Stimulated activated CD8-positive, alpha-beta memory T cell treated with anti-CD3 and anti-CD28 coated beads, Interleukin-15, amount 100 ng/mL, for 1 hour (primary cell): Measurements from ENCODE around the gene PSMD10.

ENCODE experiments used
- DNase-seq: peaks from one replicate; pipeline ENCODE4 v3.0.0-alpha.2; 2020; ENCODE audit warnings: low read depth

Gene PSMD10

DNA sequence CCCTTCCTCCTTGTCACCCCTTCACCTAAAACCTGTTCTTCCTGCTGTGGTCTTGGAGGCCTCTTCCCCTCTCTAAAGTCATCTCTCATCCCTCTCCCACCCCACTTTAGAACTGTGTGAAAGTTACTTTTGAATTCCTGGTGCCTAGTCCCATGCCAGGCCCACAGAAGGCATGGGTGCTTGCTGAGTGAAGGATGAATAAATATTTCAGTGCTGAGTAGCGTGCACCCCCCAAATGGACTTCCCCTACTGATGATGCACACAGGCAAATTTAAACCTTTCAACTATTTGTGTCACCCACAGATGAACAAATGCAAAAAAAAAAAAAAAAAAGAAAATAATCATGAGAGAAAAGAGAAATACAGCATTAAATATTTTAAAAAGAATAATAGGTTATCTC is 19.8 kb downstream of the PSMD10 start:
- no peak for DNase-seq

DNA sequence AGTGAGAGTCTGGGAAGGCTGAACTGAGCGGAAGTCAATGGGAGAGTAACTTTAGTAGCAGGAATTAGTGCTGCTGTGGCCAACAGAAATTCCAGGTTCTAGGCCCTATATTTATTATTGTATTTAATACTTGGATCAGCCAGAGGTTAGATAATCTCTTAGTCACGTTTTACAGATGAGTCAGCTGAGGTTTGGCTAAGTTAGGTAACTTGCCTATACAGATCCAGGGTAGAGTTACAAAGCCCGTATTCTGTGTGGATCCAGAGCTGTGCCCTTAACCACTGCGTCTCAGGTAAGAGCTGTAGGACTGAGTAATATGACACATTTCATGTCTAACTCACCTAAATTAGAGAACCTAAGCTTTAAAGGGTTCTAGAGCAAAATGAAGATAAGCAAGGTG is 20.5 kb downstream of the PSMD10 start:
- no peak for DNase-seq

DNA sequence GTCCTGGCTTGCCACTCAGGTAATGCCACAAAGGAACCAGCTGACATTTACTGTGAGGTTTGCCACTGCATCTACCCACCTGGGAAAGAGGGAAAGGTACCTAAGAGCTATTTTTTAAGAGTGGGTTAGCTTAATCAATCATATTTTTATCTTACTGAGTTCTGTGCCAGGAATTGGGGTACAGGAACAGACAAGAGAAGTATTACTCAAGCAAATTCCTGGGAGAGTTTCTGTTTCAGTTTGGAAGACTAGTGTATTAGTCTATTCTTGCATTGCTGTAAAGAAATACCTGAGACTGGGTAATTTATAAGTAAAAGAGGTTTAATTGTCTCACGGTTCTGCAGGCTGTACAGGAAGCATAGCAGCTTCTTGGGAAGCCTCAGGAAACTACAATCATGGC is 23.2 kb downstream of the PSMD10 start:
- no peak for DNase-seq

DNA sequence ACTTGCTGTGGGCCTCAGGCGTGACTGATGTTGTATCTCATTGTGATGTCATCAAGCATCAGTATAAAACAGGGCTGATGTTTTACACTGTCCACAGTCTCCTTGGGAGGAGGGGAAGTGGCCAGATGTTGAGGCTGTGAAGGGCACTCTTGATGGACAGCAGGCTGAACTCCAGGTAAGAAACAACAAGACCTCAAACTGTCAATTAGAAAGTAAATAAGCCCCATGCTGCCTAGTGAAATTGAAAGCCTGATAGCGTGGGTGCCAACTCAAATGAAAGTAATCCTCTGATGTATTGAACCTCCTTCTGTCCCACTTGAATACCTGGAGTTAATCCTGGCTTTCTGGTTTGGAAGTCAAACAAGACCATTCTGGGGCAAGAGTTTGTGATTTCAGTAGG is 26.7 kb downstream of the PSMD10 start:
- no peak for DNase-seq

DNA sequence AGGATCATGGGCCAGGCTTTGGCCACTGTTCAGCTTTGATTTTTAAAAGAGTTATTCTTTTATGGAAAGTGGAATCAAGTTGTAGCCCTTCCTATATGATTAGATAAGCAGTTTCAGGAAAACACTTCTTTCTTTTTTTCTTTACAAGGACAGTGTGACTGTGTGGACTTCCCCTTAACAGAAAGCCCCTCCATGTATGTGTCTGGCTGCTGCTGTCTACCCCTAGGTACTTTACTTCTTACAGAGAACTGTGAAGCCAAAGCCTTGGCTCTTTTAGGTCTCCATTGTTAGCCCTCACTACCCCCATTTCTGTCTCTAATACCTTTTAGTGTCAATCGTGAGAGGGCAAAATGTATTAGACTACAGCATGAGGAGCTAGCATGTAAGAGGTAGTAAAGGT is 27.3 kb downstream of the PSMD10 start:
- no peak for DNase-seq

DNA sequence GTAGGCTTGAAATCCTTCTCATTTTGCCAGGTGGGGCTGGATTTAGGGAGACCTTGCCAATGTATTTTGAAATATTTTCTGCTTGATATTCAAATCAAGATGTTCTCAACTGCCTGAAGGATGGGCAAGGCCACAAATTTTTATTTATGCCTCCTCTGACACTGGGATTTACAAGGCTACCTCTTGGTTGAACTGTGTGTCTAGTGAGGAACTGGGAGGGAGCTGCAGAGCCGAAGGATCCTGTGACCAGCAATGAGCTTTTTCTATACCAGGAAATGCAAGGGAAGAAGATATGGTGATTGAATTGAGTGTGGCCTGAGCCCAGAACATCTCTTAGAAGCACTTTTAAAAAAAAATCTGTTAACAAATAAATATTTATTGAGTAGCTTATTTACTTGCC is 31.5 kb downstream of the PSMD10 start:
- DNase-seq, result no peak

DNA sequence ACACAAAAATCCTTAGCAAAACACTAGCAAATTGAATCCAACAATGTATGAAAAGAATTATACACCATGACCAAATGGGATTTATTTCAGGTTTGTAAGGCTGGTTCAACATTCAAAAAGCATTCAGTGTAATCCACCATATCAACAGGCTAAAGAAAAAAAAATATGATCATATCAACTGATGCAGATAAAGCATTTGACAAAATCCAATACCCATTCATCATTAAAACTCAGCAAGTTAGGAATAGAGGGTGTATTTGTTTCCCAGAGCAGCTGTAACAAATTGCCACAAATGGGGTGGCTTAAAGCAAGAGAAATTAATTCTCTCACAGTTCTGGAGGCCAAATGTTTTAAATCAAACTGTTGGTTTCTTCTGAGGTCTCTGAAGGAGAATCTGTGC is 35.8 kb downstream of the PSMD10 start:
- no peak for DNase-seq

DNA sequence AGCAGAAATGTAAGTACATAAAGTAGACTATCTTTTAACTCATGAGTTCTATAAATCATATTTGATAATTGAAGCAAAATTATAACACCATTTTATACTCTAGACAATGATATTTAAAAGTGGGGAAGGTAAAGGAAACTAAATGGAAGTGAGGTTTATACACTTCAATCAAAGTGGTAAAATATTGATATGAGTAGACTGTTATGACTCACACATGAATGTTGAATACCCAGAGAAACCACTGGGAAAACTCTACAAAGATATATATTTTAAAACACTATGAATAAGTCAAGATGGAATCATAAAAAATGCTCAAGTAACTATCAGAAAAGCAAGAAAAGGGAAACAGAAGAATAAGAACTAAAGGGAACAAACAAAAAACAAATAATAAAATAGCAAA is 38.1 kb downstream of the PSMD10 start:
- DNase-seq, result no peak

DNA sequence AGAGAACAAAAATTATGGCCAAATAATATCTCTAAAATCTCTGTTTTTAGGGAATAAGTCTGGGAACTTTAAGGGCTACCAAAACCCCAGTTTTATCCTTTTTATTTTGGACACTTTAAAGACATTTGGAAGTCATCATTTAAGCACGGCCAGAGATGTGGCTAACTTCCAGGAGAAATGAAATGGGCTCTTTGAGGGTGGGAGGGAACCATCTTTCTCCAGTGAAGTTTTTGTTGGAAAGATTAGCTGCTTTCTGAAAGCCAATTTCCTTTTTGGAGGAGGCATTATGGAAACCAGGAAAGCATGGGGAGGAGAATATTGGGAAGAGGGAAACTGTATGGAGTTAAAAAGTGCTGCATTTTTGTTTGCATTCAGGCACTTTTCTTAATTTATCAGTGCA is 41.7 kb downstream of the PSMD10 start:
- DNase-seq, result no peak

DNA sequence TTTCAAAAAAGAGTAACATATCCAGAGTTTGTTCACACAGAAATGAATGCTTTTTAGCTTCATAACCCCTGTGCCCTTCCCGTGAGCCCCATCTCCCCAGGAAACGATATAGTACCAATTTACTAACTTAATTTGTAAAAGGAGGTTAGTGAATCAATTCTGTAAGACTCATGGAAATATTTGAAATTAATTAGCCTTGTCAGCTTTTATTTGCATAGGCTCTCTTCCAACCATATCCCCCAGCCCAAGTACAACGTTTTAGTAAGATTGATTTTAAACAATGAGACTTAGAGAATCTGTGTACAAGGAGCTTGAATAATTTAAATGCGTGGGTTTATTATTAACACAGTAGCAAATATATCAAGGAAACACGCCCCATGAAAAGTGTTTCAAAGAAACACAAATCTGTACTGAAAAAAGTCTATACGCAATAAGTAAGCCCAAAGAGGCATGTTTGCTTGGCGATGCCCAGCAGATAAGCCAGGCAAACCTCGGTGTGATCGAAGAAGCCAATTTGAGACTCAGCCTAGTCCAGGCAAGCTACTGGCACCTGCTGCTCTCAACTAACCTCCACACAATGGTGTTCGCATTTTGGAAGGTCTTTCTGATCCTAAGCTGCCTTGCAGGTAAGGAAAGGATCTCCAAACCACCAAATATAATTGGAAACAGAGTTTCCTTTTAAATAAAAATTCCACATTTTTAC is 46.6 kb downstream of the PSMD10 start, which contains the start of gene VSIG1:
Gene VSIG1 (plus strand): TSS at position 512 of the 703 bp plus-strand sequence. CDS start 66 bp downstream, at position 578.
- no peak for DNase-seq

DNA sequence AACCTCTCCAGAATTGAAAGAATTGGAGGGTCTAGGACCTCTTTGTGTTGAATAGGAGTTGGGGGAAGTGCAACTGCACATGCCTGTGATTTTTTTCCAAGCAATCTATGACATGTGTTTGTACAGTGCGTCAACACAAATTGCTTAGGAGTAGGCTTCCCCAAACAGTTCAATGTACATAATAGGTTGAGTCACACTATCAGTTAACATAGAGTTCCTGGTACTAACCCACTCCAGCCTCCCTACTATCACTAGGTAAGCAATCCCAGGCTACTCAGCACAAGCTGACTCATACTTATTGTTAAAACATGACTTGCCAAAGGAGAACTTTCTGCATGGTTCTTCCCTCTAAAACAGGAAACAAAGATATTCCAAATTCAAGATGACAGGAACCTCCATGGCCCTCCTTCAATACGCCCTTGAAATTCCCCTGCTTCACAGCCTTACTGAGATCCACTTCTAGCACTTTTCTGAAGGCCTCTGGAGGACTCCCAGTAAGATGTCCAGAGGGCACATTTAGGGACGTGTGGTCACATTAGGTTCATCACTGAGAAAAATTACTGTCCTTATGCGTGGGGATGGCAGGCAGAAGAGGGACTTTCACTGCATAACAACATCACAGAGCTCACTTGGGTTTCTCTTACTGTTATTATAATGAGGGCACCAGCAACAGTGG is 54.9 kb downstream of the PSMD10 start:
- no peak for DNase-seq

DNA sequence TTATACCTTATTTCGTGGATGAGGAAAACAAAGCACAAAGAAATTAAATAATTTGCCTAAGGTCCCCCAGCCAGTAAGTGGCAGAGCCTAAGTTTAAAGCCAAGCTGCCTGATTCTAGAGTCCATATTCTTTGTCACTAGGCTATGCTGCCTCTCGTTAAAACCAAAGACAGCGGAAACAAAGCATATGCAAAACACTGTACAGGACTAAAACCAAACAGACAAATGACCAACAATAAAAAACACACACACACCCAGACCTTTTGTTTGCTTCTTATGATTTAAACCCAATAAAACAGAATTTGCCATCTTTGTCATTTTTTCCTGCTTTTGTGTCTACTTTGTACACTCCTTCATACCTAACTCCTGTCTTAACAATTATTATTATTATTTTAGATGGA is 56.6 kb downstream of the PSMD10 start:
- DNase-seq, result no peak
